Measurements from ENCODE around the gene ADAMTS17.

Gene ADAMTS17

GRCh38 chr15:100241572-100242482 lies 99.9 kb downstream of the ADAMTS17 start:
- no peak for DNase-seq (ENCODE audit: low spot score)
- TF ChIP-seq, protein P1, sequence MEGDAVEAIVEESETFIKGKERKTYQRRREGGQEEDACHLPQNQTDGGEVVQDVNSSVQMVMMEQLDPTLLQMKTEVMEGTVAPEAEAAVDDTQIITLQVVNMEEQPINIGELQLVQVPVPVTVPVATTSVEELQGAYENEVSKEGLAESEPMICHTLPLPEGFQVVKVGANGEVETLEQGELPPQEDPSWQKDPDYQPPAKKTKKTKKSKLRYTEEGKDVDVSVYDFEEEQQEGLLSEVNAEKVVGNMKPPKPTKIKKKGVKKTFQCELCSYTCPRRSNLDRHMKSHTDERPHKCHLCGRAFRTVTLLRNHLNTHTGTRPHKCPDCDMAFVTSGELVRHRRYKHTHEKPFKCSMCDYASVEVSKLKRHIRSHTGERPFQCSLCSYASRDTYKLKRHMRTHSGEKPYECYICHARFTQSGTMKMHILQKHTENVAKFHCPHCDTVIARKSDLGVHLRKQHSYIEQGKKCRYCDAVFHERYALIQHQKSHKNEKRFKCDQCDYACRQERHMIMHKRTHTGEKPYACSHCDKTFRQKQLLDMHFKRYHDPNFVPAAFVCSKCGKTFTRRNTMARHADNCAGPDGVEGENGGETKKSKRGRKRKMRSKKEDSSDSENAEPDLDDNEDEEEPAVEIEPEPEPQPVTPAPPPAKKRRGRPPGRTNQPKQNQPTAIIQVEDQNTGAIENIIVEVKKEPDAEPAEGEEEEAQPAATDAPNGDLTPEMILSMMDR (IDR thresholded peaks at IDR 0.05; ENCODE audit: extremely low read depth, missing control alignments), result no peak

DNA sequence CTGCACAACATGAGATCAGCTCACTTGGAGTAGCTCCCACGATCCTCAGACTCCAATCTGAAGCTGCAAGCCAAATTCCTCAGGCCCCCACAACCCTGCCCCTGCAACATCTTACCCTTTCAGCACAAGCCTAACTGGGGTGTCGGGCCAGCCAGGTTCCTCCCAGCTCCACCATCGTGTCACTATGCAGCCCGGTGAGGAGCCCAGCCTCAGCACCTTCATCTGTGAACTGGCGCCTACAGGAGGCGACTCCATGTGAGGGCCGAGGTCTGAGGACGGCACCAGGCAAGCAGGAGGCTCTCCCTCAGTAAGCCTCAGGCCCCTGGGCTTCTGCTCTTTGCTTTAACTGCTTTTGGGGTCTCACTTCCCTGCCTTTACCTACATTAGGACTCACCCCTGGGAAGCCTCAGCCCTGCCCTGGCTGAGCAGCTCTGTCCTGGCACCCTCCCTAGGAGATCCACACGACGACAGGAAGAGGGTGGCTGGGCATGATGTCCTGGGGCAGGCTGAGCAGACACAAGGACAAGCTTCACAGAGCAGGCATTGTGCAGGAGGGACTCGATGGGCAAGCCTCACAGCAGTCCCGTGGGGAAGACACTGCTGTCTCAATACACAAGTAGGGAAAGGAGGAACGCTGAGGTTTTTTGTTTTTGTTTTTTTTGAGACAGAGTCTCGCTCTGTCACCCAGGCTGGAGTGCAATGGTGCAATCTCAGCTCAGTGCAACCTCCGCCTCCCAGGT lies 104.6 kb downstream of the ADAMTS17 start:
- no peak for DNase-seq (ENCODE audit: low spot score)
- TF ChIP-seq, protein P1 (IDR thresholded peaks at IDR 0.05; ENCODE audit: extremely low read depth, missing control alignments), result no peak

DNA sequence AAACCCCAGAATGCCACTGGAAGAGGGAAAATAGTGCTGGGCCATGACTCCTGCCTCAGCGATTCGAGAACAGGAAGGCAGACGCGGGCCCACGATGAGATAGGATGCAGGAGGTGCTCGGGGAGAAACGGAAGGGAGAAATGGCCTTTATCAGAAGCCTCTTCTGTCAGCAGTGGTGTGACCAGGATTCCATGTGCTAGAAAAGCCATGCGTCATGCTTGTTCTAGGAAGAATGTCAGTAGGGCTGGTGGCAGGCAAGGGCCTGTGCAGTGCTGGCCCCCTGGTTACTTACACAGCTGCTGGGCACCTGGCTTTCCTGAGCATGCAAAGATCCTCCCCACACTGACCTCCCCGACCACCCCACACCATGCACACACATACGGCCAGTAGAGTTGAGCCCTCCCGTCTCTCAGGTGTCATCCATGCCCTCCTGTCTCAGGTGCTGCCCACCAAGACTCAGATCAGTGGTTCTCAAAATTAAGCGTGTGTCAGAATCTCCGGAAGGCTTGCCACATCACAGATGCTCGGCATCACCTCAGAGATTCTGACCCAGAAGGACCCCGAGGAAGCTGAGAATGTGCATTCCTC lies 106.7 kb downstream of the ADAMTS17 start:
- DNase-seq (ENCODE audit: low spot score), result no peak
- TF ChIP-seq, protein P1 (IDR thresholded peaks at IDR 0.05; ENCODE audit: extremely low read depth, missing control alignments), result no peak

GRCh38 chr15:100234158-100235029 lies 107.4 kb downstream of the ADAMTS17 start:
- no peak for DNase-seq (ENCODE audit: low spot score)
- TF ChIP-seq, protein P1 (IDR thresholded peaks at IDR 0.05; ENCODE audit: extremely low read depth, missing control alignments), result no peak

DNA sequence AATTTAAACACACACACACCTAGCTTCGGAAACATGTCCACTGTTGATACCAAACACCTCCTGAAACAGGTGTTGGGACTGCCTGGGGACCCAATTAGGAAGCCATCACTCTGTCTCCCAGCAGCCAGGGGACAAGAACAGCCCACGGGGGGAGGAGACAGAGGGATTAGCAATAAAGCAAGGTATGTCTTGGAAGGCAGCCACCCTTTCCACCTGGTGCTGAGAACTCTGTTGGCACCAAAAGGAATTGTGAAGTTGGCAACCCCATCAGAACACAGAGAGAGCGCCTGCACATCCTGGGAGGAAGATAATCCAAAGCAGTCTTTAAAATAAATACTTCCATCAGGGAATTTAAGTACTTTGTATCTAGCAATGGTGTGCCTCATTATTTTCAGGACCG lies 111.0 kb downstream of the ADAMTS17 start:
- TF ChIP-seq, protein P1 (IDR thresholded peaks at IDR 0.05; ENCODE audit: extremely low read depth, missing control alignments), result no peak
- no peak for DNase-seq (ENCODE audit: low spot score)

- TF ChIP-seq, protein P1 (IDR thresholded peaks at IDR 0.05; ENCODE audit: extremely low read depth, missing control alignments), result no peak
- no peak for DNase-seq (ENCODE audit: low spot score)
These were observed 112.3 kb downstream of the ADAMTS17 start for GRCh38 chr15:100229181-100230163.
